Activated CD4-positive, alpha-beta T cell treated with anti-CD3 and anti-CD28 coated beads for 1 hour (primary cell): ENCODE measurements around the gene NVL.
"Not testable (repeated sequence)": the region's sequence is repeated elsewhere in the genome, so short reads cannot be mapped to it uniquely, and the experiment has no call there.

ENCODE experiments used
- DNase-seq: peaks from one replicate; pipeline ENCODE4 v3.0.0-alpha.2; 2020

NVL gene

DNA sequence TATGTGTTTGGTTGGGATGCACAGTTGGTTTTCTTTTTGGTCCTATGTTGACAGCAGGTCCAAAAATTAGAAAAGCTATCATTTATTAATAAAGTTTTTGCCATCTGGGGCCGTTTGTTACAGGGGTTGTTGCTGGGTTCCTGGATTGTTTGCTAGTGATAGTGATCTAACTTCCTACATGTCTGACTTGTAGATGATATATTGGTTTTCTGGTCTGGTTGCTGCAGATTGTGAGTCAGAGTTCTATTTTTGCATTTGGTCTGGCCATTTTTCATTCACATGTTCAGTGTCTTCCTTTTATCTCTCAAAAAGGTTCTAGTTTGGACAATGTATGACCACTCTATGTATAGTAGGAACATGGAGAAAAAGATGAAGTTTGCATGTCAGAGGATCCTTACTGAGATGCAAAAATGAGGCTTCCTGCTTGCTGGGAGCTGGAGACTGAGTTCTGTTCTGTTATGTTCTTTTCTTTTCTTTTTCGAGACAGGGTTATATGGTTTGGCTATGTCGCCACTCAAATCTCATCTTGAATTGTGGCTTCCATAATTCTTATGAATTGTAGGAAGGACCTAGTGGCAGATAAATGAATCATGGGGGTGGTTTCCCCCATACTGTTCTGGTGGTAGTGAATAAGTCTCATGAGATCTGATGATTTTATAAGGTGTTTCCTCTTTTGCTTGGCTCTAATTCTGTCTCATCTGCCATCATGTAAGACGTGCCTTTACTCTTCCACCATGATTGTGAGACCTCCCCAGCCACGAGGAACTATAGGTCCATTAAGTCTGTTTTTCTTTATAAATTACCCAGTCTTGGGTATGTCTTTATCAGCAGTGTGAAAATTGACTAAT, 4.2 kb upstream of the NVL start:
- DNase-seq, result no peak

GRCh38 chr1:224333309-224333926, 3.4 kb upstream of the NVL start:
- no peak for DNase-seq

DNA sequence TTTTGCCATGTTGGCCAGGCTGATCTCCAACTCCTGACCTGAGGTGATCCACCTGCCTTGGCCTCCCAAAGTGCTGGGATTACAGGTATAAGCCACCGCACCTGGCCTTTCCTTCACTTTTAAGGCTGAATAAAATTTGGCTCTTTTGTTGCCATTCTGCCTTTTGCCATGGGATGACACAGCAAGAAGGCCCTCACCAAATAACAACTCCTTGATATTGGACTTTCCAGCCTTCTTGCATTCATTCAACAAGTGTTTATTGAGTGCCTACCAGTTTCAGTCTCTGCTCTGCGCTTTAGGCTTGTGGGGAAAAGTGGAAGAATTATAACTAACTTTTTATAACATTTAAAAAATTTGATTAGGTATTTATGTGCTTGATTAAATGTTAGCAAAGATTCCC, 1.9 kb upstream of the NVL start:
- no peak for DNase-seq

GRCh38 chr1:224331326-224331725, 1.4 kb upstream of the NVL start:
- DNase-seq, result no peak

- no peak for DNase-seq
Measured at GRCh38 chr1:224329484-224329841, 509 bp downstream of the NVL start.

DNA sequence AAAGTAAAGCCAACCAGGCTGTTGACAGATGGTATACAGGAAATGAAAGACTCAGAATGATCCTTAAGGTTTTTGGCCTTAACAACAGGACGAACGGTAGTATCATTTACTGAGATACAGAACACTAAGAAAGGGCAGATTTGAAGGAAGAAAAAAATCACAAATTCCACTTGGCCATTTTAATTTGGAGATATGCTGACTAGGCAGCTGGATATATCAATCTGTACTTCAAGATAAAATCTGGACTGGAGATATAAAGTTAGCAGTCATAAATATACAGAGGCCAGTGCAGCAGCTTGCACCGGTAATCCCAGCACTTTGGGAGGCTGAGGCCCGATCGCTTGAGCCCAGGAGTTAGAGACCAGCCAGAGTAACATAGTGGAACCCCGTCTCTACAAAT, 1.3 kb downstream of the NVL start:
- no peak for DNase-seq

- no peak for DNase-seq
Measured at GRCh38 chr1:224325959-224326358, 4.0 kb downstream of the NVL start.

DNA sequence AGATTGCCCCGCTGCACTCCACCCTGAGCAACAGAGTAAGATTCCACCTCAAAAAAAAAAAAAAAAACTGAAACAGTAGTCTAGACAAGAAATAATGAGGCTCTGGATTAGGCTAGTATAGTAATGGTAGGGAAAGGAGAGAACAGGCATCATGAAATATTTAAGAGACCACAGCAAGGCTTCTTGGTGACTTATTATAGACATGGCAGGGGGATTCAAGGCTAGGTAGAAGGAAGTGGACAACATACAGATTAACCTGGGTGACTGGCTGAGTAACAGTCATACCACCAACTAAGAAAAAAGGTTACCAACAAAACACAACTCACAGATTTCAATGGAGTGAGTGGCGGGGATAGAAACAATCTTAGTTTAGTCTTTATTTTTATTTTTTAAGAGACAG, 8.3 kb downstream of the NVL start:
- no peak for DNase-seq

DNA sequence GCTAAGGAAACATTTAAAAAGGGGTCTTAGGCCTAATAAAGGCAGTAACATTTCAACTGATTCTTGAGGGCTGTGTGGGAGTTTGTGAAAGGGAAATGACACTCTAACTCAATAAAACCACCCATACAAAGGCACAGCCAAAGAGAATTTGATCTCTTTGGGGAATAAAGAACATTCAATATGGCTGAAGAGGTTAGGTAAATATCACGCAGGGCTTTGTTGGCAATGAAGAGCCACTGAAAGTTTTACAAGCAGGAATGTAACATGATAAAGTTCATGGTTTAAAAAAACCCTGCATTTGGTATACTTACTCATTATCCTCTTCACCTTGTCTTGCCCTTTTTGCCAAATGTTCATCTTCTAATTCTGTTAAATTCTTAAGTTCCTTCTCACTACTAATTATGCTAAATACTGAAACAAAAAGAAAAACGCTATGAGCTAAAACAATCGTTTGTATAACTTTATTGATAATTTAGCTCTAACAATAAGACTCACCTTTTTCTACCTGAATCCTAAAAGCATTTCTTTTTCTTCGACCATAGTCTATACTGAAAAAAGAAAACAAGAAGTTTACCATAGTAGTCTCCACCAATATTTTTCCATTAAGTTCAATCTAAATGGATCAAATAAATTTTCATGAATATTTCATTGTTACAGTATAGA, 12.5 kb downstream of the NVL start:
- no peak for DNase-seq

DNA sequence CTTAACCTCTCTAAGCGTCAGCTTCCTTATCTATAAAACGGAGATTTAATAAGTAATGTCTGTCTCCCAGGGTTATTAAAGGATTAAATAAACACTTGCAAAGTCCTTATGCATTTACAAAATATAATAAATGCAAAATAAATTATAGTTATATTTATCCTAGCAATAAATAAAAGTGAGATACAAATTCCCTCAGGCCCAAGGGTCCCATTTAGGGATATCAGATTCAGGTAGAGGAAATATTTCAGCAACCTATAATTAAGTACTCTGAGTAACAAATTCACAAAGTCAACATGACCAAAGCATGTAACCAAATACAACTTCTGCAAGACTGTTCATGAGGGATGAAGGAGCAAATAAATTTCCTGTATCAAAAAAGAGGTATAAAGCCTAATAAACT, 17.9 kb downstream of the NVL start:
- DNase-seq, result no peak

- not testable (repeated sequence) for DNase-seq
Measured at GRCh38 chr1:224311503-224311902, 18.5 kb downstream of the NVL start.

DNA sequence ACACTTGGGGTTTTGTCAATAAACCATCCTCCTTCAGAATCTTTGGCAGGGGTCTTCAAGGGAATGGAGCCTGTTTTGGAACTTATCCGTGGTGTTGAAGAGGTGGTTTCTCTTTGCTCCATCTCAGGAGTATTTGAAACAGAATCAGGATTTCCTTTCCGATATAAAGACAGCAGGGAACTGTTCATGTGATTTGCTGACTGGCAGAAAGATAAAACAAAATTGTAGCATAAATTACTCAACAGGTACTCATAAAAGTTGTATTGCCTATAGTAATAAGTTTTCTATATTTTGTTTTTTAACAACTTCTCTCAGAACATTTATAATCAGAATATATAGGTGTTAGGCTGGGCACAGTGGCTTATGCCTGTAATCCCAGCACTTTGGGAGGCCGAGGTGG, 21.9 kb downstream of the NVL start:
- no peak for DNase-seq

DNA sequence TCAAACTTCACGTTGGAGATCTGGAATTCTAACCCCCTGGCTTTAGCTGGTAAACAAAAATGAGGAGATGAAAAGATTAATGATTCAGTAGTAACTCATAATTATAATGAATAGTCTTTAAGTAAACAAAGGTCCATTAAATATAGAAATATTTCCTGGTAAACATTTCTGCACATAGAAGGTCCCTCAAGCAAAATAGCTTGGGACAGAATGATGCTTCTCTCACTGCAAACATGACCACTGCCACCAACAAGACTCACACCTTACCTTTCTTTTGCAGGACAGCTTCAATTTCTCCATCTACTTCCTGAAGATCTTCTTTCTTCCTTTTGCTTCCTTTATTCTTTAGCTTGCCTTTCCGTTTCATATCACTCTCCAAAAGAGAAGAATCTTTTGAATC, 25.2 kb downstream of the NVL start:
- no peak for DNase-seq

DNA sequence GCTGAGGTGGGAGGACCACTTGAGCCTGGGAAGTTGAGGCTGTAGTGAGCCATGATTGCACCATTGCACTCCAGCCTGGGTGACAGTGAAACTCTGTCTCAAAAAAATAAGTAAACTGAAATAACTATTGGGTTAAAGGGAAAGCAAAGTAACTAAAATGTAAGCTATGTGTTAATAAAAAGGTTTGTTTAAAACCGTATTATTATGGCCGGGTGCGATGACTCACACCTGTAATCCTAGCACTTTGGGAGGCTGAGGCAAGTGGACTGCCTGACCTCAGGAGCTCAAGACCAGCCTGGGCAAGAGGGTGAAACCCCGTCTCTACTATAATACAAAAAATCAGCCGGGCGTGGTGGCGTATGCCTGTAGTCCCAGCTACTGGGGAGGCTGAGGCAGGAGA, 27.0 kb downstream of the NVL start:
- DNase-seq, result no peak

DNA sequence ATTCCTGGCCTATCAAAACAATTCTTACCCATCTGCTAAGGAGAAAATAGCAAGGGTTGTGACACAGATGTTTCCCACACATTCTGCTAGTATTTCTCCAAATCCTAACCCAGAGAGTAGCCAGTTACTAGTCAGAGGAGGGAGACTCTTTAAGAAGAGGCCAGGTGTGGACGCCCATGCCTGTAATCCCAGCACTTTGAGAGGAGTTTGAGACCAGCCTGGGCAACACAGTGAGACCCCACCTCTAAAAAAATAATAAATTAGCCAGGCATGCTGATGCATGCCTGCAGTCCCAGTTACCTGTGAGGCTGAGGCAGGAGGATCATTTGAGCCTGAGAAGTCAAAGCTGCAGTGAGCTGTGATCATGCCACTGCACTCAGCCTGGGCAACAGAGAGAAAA, 28.6 kb downstream of the NVL start:
- no peak for DNase-seq

- DNase-seq, result no peak
Measured at GRCh38 chr1:224300346-224300745, 29.6 kb downstream of the NVL start.

- no peak for DNase-seq
Measured at GRCh38 chr1:224298346-224299330, 31.3 kb downstream of the NVL start.

DNA sequence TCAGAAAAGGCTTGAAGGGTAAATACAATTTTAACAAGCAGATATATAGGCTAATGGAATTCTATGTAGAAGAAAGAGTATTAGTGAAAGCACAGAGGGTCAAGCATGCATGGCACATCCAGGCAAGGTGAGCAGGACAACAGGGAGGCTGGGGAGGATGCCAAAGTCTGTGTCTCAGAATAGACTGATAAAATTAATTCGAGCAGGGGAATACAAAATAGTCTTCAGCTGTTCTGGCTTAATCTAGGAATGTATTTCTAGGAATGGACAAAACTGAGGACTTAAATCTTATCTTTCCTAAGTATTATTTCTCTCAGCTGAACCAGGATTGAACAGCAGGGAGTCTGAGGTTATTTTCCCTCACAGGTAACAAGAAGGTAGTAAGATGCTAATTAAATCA, 35.2 kb downstream of the NVL start:
- DNase-seq, result no peak

DNA sequence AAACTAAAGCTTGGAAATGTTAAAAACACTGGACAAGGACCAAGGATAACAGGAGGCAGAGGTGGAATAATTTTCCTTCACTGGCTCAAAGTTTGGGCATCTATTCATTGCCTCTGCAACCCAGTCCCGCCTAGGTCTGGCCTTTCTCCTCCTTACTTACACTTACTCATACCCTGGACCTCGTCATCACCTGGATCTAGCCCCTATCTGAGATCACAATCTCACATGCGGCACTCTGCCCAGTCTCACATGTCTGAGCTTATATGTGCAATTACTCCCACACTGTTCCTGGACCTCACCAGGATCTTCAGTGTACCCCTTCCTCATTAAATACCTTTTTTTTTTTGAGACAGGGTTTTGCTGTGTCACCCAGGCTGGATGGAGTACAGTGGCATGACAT, 37.6 kb downstream of the NVL start:
- no peak for DNase-seq

DNA sequence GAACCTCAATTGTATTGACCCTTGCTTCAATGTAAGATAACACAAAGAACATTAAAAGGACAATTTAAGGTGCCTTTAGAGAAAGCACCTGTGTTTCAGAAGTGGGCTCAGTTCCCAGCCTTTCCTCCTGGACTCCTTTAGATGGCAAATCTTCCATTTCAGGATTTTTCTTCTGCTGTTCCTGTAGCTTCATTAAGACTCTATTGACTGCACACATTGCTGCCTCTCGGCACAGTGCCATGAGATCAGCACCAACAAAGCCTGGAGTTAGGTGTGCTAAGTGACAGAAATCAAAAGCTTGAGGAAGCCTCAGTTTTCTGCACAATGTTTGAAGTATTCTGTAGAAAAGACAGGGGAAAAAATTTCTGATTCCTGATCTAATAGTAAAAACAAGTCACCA, 40.6 kb downstream of the NVL start:
- DNase-seq, result no peak

DNA sequence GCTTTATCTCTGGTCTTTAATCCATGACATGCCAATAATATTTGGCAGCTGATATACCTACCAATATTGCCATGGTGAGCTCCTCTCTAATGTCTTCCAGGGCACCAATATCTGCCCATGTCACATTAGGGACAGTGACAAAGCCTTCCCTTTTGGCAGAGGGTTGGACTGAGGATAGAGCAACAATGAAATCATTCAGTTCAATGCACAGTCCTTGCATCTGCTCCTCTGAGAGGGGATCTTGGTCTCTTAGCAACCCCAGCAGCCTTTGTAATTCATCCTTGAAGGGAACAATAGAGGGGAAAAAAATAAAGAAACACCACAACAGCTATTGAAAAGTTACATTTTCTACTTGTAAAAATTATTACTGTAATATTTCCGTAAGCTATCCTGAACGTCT, 42.3 kb downstream of the NVL start:
- DNase-seq, result no peak

- no peak for DNase-seq
Measured at GRCh38 chr1:224282140-224282539, 47.8 kb downstream of the NVL start.
